Fibroblast of skin of left biceps (primary cell): ENCODE data around the gene PLXND1.
"Not testable (repeated sequence)": the region's sequence is repeated elsewhere in the genome, so short reads cannot be mapped to it uniquely, and the experiment has no call there.

Experiments
- DNase-seq, 2 experiments: peaks; one replicate each; pipeline ENCODE4 v3.0.0-alpha.2; 2013; ENCODE audit warnings: low read depth in 2 of 2

The PLXND1 gene

GRCh38 chr3:129549805-129550204, 56.7 kb downstream of the PLXND1 start:
- no peak for DNase-seq

- no peak for DNase-seq
Measured at GRCh38 chr3:129549006-129549800, 57.3 kb downstream of the PLXND1 start.

- DNase-seq, result no peak
Measured at GRCh38 chr3:129548104-129548965, 58.1 kb downstream of the PLXND1 start.

DNA sequence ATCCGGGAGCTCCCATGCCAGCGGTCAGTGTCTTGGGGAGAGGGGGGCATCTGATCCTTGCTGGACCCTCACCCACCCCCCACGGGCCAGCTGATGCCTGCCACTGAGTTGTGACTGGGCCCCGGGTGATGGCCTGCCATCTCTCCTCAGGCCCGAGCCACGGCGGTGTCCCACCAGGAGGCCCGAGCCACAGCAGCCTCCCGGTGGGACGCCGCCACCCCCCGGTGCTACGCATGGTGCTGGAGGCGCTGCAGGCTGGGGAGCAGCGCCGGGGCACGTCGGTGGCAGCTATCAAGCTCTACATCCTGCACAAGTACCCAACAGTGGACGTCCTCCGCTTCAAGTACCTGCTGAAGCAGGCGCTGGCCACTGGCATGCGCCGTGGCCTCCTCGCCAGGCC, 59.2 kb downstream of the PLXND1 start:
- DNase-seq, result no peak

GRCh38 chr3:129545951-129546350, 60.5 kb downstream of the PLXND1 start:
- not testable (repeated sequence) for DNase-seq

- DNase-seq, result no peak
Measured at GRCh38 chr3:129543999-129544398, 62.5 kb downstream of the PLXND1 start.

DNA sequence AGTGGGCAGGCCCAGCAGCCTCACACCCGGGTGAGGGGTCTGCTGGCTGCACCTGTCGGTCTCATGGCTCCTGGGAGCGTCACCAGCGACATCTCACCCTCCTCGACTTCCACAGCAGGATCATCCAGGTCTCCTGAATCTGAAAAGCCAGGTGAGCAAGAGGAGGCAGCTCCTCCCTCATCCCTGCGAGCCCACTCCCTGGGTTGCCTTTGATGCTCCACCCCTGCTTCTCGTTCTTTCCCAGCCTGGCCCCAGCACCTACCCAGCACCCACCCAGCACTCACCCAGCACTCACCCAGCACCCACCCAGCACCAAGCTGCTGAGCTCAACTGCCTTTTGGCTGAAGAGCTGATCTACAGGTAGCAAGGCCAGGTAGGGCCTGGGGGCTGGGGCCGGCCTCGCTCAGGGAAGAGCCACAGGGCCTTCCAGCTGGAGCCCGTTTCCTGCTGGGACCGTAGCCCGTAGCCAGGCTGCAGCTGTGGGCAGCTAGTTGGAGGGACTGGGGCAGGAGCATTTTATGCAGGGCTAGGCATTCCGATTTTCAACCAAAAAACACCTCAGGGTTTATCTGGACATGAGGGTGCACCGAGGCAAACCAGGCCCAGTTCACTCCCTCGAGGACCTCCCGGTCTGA, 63.2 kb downstream of the PLXND1 start, which contains the start of gene H1-8:
Gene H1-8, plus strand, starts transcription at position 20 of the 635 bp plus-strand sequence. Its CDS starts 44 bp downstream, at position 64.
- DNase-seq, result no peak

DNA sequence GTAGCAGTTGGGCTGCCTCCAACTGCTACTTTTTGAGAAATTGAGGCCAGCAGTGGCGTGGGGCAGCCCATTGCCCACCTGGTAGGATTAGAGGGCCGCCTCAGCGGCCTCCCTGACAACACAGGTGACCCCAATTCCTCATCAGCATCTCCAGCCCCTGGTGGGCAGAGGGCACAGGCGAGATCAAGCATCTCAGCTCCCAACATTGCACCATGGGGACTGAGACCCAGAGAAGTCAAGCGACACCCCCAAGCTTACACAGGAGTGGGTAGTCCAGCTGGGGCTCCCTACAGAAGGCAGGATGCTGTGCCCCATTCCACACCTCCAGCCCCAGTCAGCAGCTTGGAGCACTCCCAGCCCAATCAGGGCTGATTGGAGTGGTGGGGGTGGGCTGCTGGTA, 63.7 kb downstream of the PLXND1 start:
- DNase-seq, result no peak

DNA sequence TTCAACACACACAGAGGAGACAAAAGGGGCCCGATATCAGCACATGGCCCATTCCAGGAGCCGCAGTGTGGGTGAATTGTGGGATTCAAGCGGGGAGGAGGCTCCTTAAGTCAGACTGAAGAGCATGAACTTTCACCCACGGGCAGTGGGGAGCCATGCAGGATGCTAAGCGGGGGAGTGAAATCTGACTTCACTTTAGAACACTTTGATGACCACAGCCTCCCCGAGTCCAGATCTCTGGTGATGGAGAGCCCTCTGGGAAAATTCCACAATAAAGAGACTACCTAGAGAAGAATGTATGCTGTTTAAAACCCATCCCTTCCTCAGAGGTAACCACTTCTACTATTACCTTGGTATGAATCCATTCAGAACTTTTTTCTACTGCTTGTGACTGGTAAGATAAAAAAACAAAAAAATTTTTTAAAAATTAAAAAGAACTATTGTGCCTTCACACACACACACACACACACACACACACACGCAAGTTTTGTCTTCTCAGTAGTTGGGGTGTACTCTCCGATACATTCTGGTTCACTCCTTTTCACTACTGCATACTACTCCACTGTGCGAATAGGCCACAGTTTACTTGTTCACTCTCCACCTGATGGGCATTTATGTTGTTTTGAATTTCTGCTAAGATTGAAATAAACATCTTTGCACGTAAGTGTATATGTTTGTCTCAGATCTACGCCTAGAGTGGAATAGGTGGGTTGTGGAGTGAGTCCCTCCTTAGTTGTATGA, 65.5 kb downstream of the PLXND1 start:
- DNase-seq, result no peak

GRCh38 chr3:129539206-129539605, 67.3 kb downstream of the PLXND1 start:
- DNase-seq, result no peak

GRCh38 chr3:129536804-129537203, 69.7 kb downstream of the PLXND1 start:
- no peak for DNase-seq

DNA sequence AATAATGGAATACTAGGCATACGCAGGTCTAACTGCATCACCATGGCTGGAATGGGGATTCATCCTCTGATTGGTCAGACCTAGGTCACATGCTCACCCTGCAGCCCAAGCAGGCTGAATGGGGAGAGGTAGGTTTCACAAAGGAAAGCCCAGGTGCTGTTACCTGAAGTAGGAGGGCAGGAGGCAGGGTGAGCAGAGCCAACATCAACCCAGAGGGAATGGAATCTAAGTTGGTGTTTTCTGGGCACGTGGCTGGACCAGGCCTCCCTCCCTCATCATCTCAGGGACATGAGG, 70.2 kb downstream of the PLXND1 start:
- no peak for DNase-seq

DNA sequence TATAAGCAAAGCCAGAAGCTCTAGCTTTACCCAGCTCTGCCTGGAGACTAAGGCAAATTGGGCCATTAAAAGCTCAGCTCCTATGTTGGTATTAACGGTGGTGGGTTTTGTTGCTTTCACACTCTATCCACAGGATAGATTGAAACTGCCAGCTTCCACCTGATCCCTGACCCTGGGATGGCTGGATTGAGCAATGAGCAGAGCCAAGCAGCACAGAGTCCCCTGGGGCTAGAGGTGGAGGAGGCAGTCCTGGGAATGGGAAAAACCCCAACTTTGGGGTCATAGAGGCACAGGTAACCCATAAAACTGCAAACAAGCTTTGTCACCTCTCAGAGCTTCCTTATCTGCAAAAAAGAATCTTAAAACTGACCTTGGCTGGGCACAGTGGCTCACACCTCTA, 71.4 kb downstream of the PLXND1 start:
- no peak for DNase-seq

- no peak for DNase-seq
Measured at GRCh38 chr3:129534428-129535027, 71.9 kb downstream of the PLXND1 start.

DNA sequence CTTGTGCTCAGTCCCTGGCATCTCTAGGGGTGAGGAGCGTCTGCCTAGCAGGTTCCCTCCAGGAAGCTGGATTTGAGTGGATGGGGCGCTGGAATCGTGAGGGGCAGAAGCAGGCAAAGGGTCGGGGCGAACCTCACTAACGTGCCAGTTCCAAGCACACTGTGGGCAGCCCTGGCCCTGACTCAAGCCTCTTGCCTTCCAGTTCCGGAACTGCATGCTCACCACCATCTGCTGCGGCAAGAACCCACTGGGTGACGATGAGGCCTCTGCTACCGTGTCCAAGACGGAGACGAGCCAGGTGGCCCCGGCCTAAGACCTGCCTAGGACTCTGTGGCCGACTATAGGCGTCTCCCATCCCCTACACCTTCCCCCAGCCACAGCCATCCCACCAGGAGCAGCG, 73.1 kb downstream of the PLXND1 start:
- no peak for DNase-seq

DNA sequence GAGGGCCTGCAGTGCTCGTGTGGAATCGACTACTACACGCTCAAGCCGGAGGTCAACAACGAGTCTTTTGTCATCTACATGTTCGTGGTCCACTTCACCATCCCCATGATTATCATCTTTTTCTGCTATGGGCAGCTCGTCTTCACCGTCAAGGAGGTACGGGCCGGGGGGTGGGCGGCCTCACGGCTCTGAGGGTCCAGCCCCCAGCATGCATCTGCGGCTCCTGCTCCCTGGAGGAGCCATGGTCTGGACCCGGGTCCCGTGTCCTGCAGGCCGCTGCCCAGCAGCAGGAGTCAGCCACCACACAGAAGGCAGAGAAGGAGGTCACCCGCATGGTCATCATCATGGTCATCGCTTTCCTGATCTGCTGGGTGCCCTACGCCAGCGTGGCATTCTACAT, 74.2 kb downstream of the PLXND1 start:
- DNase-seq, result no peak

- DNase-seq, result no peak
Measured at GRCh38 chr3:129531699-129532098, 74.8 kb downstream of the PLXND1 start.

GRCh38 chr3:129530821-129531220, 75.7 kb downstream of the PLXND1 start:
- no peak for DNase-seq

- peak; percentile 75 to 78 for DNase-seq
Measured at GRCh38 chr3:129530251-129530791, 76.2 kb downstream of the PLXND1 start.

GRCh38 chr3:129529436-129530210, 76.9 kb downstream of the PLXND1 start:
- DNase-seq, result no peak
